ENCODE measurements around the gene HDAC2.

DNA sequence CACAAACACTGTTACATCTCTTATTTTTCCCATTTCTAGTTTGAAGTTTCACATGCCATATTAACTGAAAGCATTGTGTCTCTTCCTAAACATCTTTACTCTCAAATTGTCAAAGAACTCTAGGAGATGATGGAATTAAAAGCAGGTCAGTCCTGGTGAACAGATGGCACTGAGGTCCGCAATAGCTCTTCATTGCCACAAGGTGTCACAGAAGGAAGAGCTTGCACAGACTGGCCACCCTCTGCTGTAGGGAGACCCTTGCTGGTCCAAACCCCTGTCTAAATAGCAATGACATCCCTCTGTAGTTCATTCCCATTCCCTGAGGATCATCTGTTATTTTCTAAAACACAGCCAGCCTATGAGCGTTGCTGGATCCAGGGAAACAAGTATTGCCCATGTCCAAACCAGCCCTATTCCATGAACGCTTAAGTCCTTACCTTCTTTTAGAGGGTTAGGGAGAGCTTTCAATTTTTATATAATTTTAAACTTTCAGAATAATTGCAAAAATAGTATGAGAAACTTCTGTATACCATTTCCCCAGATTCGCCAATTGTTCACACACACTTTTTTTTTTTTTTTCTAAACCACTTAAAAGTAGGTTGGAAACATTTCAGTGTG is 10.1 kb upstream of the HDAC2 start:
- TF ChIP-seq CTCF (IDR thresholded peaks at IDR 0.05) (peak in 3 of 6 experiments; percentile 22 to 49 (median 30)), POLR2A (IDR thresholded peaks at IDR 0.05) (no peak)

Measured in thyroid gland (tissue), 4 donors.